Fibroblast of lung (primary cell): ENCODE results near the gene TMEM178A.

Experiments used
- EZH2 ChIP-seq: IDR thresholded peaks from 2 replicates; pipeline ENCODE4 v1.5.1; 2012; ENCODE audit warnings: low read length, control low read depth, mild to moderate bottlenecking; ENCODE audit errors: missing control alignments
- TF ChIP-seq, protein P1 (sequence below), 2 donors: IDR thresholded peaks in 1 of 2; conservative IDR thresholded peaks in 1 of 2; 1 replicate in 1 of 2; 2 replicates in 1 of 2; pipeline ENCODE4 v1.5.1; 2011 to 2012; ENCODE audit warnings: low read length in 2 of 2, control low read depth in 1 of 2, inconsistent platforms in 1 of 2, low read depth in 1 of 2, mild to moderate bottlenecking in 1 of 2

DNA sequence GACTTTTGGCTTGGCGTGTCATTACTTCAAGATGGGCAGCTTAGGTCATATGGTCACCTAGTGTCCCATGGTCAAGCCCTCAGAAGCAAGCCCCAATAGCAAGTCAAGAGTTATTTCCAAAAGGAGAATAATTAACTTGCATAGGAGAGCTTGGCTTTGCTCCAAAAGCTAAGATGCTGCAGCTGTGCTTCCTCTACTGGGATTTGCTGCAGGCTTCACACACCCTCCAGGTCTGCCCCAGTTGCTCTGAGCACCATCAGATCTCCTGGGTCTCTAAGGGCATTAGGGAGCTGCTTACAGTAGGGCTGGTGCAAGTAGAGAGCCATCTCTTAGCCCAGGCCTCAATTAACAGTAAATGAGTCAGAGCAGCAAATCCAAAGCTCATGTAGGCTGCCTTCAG, 66.8 kb downstream of the TMEM178A start:
- TF ChIP-seq, protein P1, sequence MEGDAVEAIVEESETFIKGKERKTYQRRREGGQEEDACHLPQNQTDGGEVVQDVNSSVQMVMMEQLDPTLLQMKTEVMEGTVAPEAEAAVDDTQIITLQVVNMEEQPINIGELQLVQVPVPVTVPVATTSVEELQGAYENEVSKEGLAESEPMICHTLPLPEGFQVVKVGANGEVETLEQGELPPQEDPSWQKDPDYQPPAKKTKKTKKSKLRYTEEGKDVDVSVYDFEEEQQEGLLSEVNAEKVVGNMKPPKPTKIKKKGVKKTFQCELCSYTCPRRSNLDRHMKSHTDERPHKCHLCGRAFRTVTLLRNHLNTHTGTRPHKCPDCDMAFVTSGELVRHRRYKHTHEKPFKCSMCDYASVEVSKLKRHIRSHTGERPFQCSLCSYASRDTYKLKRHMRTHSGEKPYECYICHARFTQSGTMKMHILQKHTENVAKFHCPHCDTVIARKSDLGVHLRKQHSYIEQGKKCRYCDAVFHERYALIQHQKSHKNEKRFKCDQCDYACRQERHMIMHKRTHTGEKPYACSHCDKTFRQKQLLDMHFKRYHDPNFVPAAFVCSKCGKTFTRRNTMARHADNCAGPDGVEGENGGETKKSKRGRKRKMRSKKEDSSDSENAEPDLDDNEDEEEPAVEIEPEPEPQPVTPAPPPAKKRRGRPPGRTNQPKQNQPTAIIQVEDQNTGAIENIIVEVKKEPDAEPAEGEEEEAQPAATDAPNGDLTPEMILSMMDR (conservative IDR thresholded peaks at IDR 0.05 in 1 of 2, IDR thresholded peaks at IDR 0.05 in 1 of 2; ENCODE audit: low read depth in 1 of 2, low read length in 2 of 2), result no peak
- TF ChIP-seq EZH2, result no peak
